ENCODE measurements around the gene FOXN1. TPM values are rescaled to one million over a fixed set of nuclear protein-coding genes. Genes with fewer than 3 reads are reported as not detected.

The FOXN1 gene
- total RNA-seq, 3 donors from 2014 or later = 0.29 TPM; not detected in 2

- Histone ChIP-seq H3K9me3 (no peaks in the 10 kb centered on the region), H3K4me1 (no peaks in the 10 kb centered on the region), H3K36me3 (no peaks in the 10 kb centered on the region), H3K27ac (no peak overlapping the region), H3K27me3 (no peaks in the 10 kb centered on the region), H3K4me3 (no peak overlapping the region)
- TF ChIP-seq, protein P1, sequence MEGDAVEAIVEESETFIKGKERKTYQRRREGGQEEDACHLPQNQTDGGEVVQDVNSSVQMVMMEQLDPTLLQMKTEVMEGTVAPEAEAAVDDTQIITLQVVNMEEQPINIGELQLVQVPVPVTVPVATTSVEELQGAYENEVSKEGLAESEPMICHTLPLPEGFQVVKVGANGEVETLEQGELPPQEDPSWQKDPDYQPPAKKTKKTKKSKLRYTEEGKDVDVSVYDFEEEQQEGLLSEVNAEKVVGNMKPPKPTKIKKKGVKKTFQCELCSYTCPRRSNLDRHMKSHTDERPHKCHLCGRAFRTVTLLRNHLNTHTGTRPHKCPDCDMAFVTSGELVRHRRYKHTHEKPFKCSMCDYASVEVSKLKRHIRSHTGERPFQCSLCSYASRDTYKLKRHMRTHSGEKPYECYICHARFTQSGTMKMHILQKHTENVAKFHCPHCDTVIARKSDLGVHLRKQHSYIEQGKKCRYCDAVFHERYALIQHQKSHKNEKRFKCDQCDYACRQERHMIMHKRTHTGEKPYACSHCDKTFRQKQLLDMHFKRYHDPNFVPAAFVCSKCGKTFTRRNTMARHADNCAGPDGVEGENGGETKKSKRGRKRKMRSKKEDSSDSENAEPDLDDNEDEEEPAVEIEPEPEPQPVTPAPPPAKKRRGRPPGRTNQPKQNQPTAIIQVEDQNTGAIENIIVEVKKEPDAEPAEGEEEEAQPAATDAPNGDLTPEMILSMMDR (IDR thresholded peaks at IDR 0.05) = no peak
- TF ChIP-seq POLR2AphosphoS5 (IDR thresholded peaks at IDR 0.05) = no peak
- TF ChIP-seq POLR2A (IDR thresholded peaks at IDR 0.05) = no peak
- no peak for DNase-seq (ENCODE audit: low spot score in 2 of 2)
- intact Hi-C loops (cut with DNase I; ENCODE audit: low total_unique reads) = no loop called here
Measured at GRCh38 chr17:28585851-28586250, 79.7 kb downstream of the FOXN1 start.

Other genes with a start within 250 kb of the FOXN1 start
- 1 to 10 TPM; 7.2 to 9.8 (median 7.5) TPM for gene TMEM97, start 187.1 kb upstream of the FOXN1 start, total RNA-seq
- 10 to 100 TPM; 40.2 to 52.8 (median 47.2) TPM for gene IFT20, start 170.9 kb upstream of the FOXN1 start, total RNA-seq
- 10 to 100 TPM; 15.5 to 31.9 (median 28.5) TPM for gene TNFAIP1, start 170.6 kb upstream of the FOXN1 start, total RNA-seq
- 10 to 100 TPM; 64.5 to 85.0 (median 69.8) TPM for gene POLDIP2, start 148.8 kb upstream of the FOXN1 start, total RNA-seq
- gene SEBOX, start 141.1 kb upstream of the FOXN1 start, total RNA-seq = not detected
- 10 to 100 TPM in 1 of 3 donors, under 1 TPM in 2; 0.32 to 12.1 (median 0.98) TPM for gene VTN, start 136.0 kb upstream of the FOXN1 start, total RNA-seq
- gene SARM1, start 134.7 kb upstream of the FOXN1 start, total RNA-seq = 10 to 100 TPM in 2 of 3 donors, 1 to 10 TPM in 1; 6.4 to 14.3 (median 13.8) TPM
- 10 to 100 TPM; 11.2 to 22.7 (median 12.5) TPM for gene SLC46A1, start 100.1 kb upstream of the FOXN1 start, total RNA-seq
- gene SLC13A2, start 32.7 kb upstream of the FOXN1 start, total RNA-seq = 1 to 10 TPM in 1 of 3 donors, under 1 TPM in 1, not detected in 1; 0.66 to 4.0 TPM
- gene UNC119, start 46.3 kb downstream of the FOXN1 start, total RNA-seq = 10 to 100 TPM; 19.2 to 34.1 (median 32.9) TPM
- gene PIGS, start 65.2 kb downstream of the FOXN1 start, total RNA-seq = 10 to 100 TPM; 35.4 to 63.5 (median 53.3) TPM
- 100 to 1,000 TPM in 1 of 3 donors, 10 to 100 TPM in 2; 19.7 to 191 (median 40.7) TPM for gene ALDOC, start 70.5 kb downstream of the FOXN1 start, total RNA-seq
- 1 to 10 TPM; 3.3 to 5.8 (median 4.1) TPM for gene SPAG5, start 92.7 kb downstream of the FOXN1 start, total RNA-seq
- 10 to 100 TPM in 2 of 3 donors, 1 to 10 TPM in 1; 9.3 to 11.1 (median 11.0) TPM for gene RSKR, start 107.8 kb downstream of the FOXN1 start, total RNA-seq
- gene BLTP2, start 138.8 kb downstream of the FOXN1 start, total RNA-seq = 100 to 1,000 TPM; 107 to 131 (median 107) TPM
- 10 to 100 TPM; 38.1 to 66.6 (median 54.1) TPM for gene SDF2, start 155.6 kb downstream of the FOXN1 start, total RNA-seq
- 10 to 100 TPM; 62.6 to 69.9 (median 66.7) TPM for gene SUPT6H, start 155.9 kb downstream of the FOXN1 start, total RNA-seq
- 1 to 10 TPM; 1.6 to 2.3 (median 1.6) TPM for gene PROCA1, start 205.5 kb downstream of the FOXN1 start, total RNA-seq
- 100 to 1,000 TPM; 105 to 129 (median 123) TPM for gene RAB34, start 211.5 kb downstream of the FOXN1 start, total RNA-seq
- gene RPL23A, start 213.6 kb downstream of the FOXN1 start, total RNA-seq = 100 to 1,000 TPM; 491 to 945 (median 754) TPM
- gene TLCD1, start 219.9 kb downstream of the FOXN1 start, total RNA-seq = 1 to 10 TPM; 2.4 to 8.3 (median 3.9) TPM
- 1 to 10 TPM; 2.9 to 5.3 (median 2.9) TPM for gene NEK8, start 222.4 kb downstream of the FOXN1 start, total RNA-seq
- 10 to 100 TPM; 12.3 to 63.6 (median 48.9) TPM for gene TRAF4, start 237.7 kb downstream of the FOXN1 start, total RNA-seq